Colon (tissue), 2 donors: ENCODE measurements around the gene PARVA.

ENCODE experiments used
- FAIRE-seq: peaks from 2 replicates; lab custom pipeline; 2012; peaks lifted over from hg19 to GRCh38; lab: Jason Lieb, UNC
- donor health status: control.
- donor health status: control.

The PARVA gene

GRCh38 chr11:12531681-12532080 lies 154.3 kb downstream of the PARVA start:
- FAIRE-seq: no peak

- FAIRE-seq: no peak
Observed at GRCh38 chr11:12532580-12532979, 155.2 kb downstream of the PARVA start.

GRCh38 chr11:12534549-12534948 lies 157.2 kb downstream of the PARVA start:
- FAIRE-seq: no peak

- no peak for FAIRE-seq
Observed at GRCh38 chr11:12535321-12535720, 157.9 kb downstream of the PARVA start.

- FAIRE-seq: no peak
Observed at GRCh38 chr11:12536566-12536965, 159.2 kb downstream of the PARVA start.

GRCh38 chr11:12537778-12538401 lies 160.5 kb downstream of the PARVA start:
- no peak for FAIRE-seq

- no peak for FAIRE-seq
Observed at GRCh38 chr11:12538889-12539421, 161.6 kb downstream of the PARVA start.

- no peak for FAIRE-seq
Observed at GRCh38 chr11:12539572-12539971, 162.2 kb downstream of the PARVA start.

- FAIRE-seq: no peak
Observed at GRCh38 chr11:12540075-12540680, 162.8 kb downstream of the PARVA start.

- no peak for FAIRE-seq
Observed at GRCh38 chr11:12540913-12541582, 163.7 kb downstream of the PARVA start.

- FAIRE-seq: no peak
Observed at GRCh38 chr11:12541583-12542151, 164.3 kb downstream of the PARVA start.

GRCh38 chr11:12542186-12542935 lies 165.0 kb downstream of the PARVA start:
- no peak for FAIRE-seq

- no peak for FAIRE-seq
Observed at GRCh38 chr11:12543596-12544415, 166.4 kb downstream of the PARVA start.

- FAIRE-seq: no peak
Observed at GRCh38 chr11:12544986-12545775, 167.8 kb downstream of the PARVA start.

GRCh38 chr11:12546122-12546521 lies 168.8 kb downstream of the PARVA start:
- FAIRE-seq: no peak

GRCh38 chr11:12546660-12547059 lies 169.3 kb downstream of the PARVA start:
- FAIRE-seq: no peak

GRCh38 chr11:12547953-12548650 lies 170.7 kb downstream of the PARVA start:
- FAIRE-seq: no peak

- FAIRE-seq: no peak
Observed at GRCh38 chr11:12552692-12553091, 175.3 kb downstream of the PARVA start.

GRCh38 chr11:12554122-12554521 lies 176.8 kb downstream of the PARVA start:
- no peak for FAIRE-seq

- no peak for FAIRE-seq
Observed at GRCh38 chr11:12556155-12556554, 178.8 kb downstream of the PARVA start.
